SK-N-SH (cell line): Measurements from ENCODE around the gene FAM181A. TPM values are rescaled to one million over a fixed set of nuclear protein-coding genes. Genes with fewer than 3 reads are reported as not detected.

Source experiments
- CTCF ChIA-PET: fragments of 300-600, 350-600 bp; formaldehyde crosslinking; extraction: SDS; loops from one replicate; lab custom pipeline; 2021; lab: Yijun Ruan, JAX
- POLR2A ChIA-PET: fragments of 350-600 bp; sonication (Branson Sonifier 250); formaldehyde crosslinking; extraction: SDS; loops from one replicate; lab custom pipeline; 2020; ENCODE audit warnings: antibody characterized with exemption, inconsistent platforms; lab: Yijun Ruan, JAX
- DNase-seq: peaks from one replicate; pipeline ENCODE4 v3.0.0; 2012
- H2AFZ ChIP-seq: fragments of 200-600 bp; sonication (generic); 2 replicates; pipeline ENCODE4 v1.8.1; 2016; ENCODE audit warnings: antibody characterized with exemption, mild to moderate bottlenecking, low read depth
- H3F3A ChIP-seq: fragments of 200-600 bp; sonication (generic); replicated peaks from 2 replicates; pipeline ENCODE3; 2016; ENCODE audit warnings: antibody characterized with exemption, mild to moderate bottlenecking; ENCODE audit not compliant: insufficient read depth
- H3K27ac ChIP-seq, 2 experiments: fragments of 200-500 bp in 1 of 2; fragments of 200-600 bp in 1 of 2; sonication (Bioruptor generic) in 1 of 2; sonication (generic), shearing (Covaris generic) in 1 of 2; 2 replicates each; pipeline versions ENCODE4 v1.5.1 to v1.6.1; 2014 to 2016; ENCODE audit warnings: low read depth in 2 of 2, inconsistent platforms in 1 of 2, low read length in 1 of 2, mild to moderate bottlenecking in 1 of 2, mixed read lengths in 1 of 2
- H3K27me3 ChIP-seq: fragments of 200-600 bp; sonication (generic), shearing (Covaris generic); 2 replicates; pipeline ENCODE4 v1.6.1; 2016; ENCODE audit warnings: mixed run types; ENCODE audit not compliant: insufficient read depth
- H3K36me3 ChIP-seq, 2 experiments: fragments of 200-500 bp in 1 of 2; fragments of 200-600 bp in 1 of 2; sonication (Bioruptor generic) in 1 of 2; sonication (generic) in 1 of 2; replicated peaks in 1 of 2; 2 replicates each; pipeline versions ENCODE3 to v1.5.1; 2014 to 2016; ENCODE audit warnings: low read length in 1 of 2, mild to moderate bottlenecking in 1 of 2; ENCODE audit not compliant: insufficient read depth in 2 of 2, control insufficient read depth in 1 of 2
- H3K4me1 ChIP-seq, 2 experiments: fragments of 200-500 bp in 1 of 2; fragments of 200-600 bp in 1 of 2; sonication (Bioruptor generic) in 1 of 2; sonication (generic), shearing (Covaris generic) in 1 of 2; 2 replicates each; pipeline versions ENCODE4 v1.5.1 to v1.6.1; 2014 to 2016; ENCODE audit warnings: low read depth in 1 of 2, low read length in 1 of 2, mixed run types in 1 of 2; ENCODE audit not compliant: insufficient read depth in 2 of 2, control insufficient read depth in 1 of 2
- H3K4me2 ChIP-seq: fragments of 200-600 bp; sonication (generic), shearing (Covaris generic); 2 replicates; pipeline ENCODE4 v1.6.1; 2017; ENCODE audit warnings: mixed run types
- H3K4me3 ChIP-seq, 2 experiments: fragments of 200-500 bp in 1 of 2; fragments of 200-600 bp in 1 of 2; sonication (Bioruptor generic) in 1 of 2; sonication (generic), shearing (Covaris generic) in 1 of 2; 2 replicates each; pipeline versions ENCODE4 v1.5.1 to v1.8.1; 2014 to 2016; ENCODE audit warnings: low read depth in 2 of 2, inconsistent platforms in 1 of 2, low read length in 1 of 2, mild to moderate bottlenecking in 1 of 2, mixed read lengths in 1 of 2, moderate library complexity in 1 of 2
- H3K79me2 ChIP-seq: fragments of 200-600 bp; sonication (generic); 2 replicates; pipeline ENCODE4 v1.8.1; 2017; ENCODE audit warnings: mild to moderate bottlenecking; ENCODE audit not compliant: insufficient read depth
- H3K9ac ChIP-seq: fragments of 200-600 bp; sonication (generic); 2 replicates; pipeline ENCODE4 v1.6.1; 2017; ENCODE audit warnings: mixed run types
- H3K9me2 ChIP-seq: fragments of 200-600 bp; sonication (generic); 2 replicates; pipeline ENCODE4 v1.6.1; 2017; ENCODE audit warnings: mixed run types
- H3K9me3 ChIP-seq: fragments of 200-600 bp; sonication (generic); 2 replicates; pipeline ENCODE4 v1.6.1; 2017; ENCODE audit warnings: mixed run types, mild to moderate bottlenecking, moderate library complexity
- H4K20me1 ChIP-seq: fragments of 200-600 bp; sonication (generic); 2 replicates; pipeline ENCODE4 v1.6.1; 2017; ENCODE audit warnings: mild to moderate bottlenecking, mixed run types; ENCODE audit not compliant: insufficient read depth
- CTCF ChIP-seq: fragments of 200-600 bp; sonication (generic); IDR thresholded peaks from 2 replicates; pipeline ENCODE4 v1.6.1; 2017; ENCODE audit warnings: antibody characterized with exemption, mild to moderate bottlenecking, moderate library complexity
- EP300 ChIP-seq, 2 experiments: IDR thresholded peaks; 2 replicates each; pipeline versions ENCODE4 v1.4.0 to v1.6.1; 2012; ENCODE audit warnings: borderline replicate concordance in 1 of 2, low read depth in 1 of 2, low read length in 1 of 2
- FOSL2 ChIP-seq: IDR thresholded peaks from 2 replicates; pipeline ENCODE4 v1.4.0; 2012; ENCODE audit warnings: low read depth, mild to moderate bottlenecking, moderate library complexity, borderline replicate concordance
- FOXJ3 ChIP-seq: sonication (generic); formaldehyde crosslinking; IDR thresholded peaks from 2 replicates; pipeline ENCODE4 v1.5.1; 2020; ENCODE audit warnings: mild to moderate bottlenecking, missing genetic modification reagents
- GATA2 ChIP-seq: sonication (generic); formaldehyde crosslinking; IDR thresholded peaks from 2 replicates; pipeline ENCODE4 v1.5.0; 2020; ENCODE audit warnings: mild to moderate bottlenecking, missing genetic modification reagents
- IRF3 ChIP-seq: fragments of 150-350 bp; IDR thresholded peaks from 2 replicates; pipeline ENCODE4 v1.6.1; 2016; ENCODE audit warnings: mild to moderate bottlenecking, low read depth, low read length
- JUND ChIP-seq: IDR thresholded peaks from 2 replicates; pipeline ENCODE4 v1.4.0; 2012
- MAX ChIP-seq: IDR thresholded peaks from 2 replicates; pipeline ENCODE4 v1.4.0; 2012; ENCODE audit warnings: low read depth
- MXI1 ChIP-seq: IDR thresholded peaks from 2 replicates; pipeline ENCODE4 v1.6.1; 2012; ENCODE audit warnings: mild to moderate bottlenecking, low read depth, low read length, improper control_type of control experiment
- NRF1 ChIP-seq: IDR thresholded peaks from 2 replicates; pipeline ENCODE4 v1.6.1; 2012; ENCODE audit warnings: low read depth, mild to moderate bottlenecking, low read length
- POLR2AphosphoS5 ChIP-seq: IDR thresholded peaks from 2 replicates; pipeline ENCODE4 v1.6.1; 2012; ENCODE audit warnings: low read depth, low read length
- RAD21 ChIP-seq: IDR thresholded peaks from 2 replicates; pipeline ENCODE4 v1.6.1; 2012; ENCODE audit warnings: mild to moderate bottlenecking, low read length
- RCOR1 ChIP-seq: fragments of 150-350 bp; IDR thresholded peaks from 2 replicates; pipeline ENCODE4 v1.6.1; 2017; ENCODE audit warnings: antibody characterized with exemption, low read length
- RFX5 ChIP-seq: IDR thresholded peaks from 2 replicates; pipeline ENCODE4 v1.6.1; 2012; ENCODE audit warnings: mild to moderate bottlenecking, improper control_type of control experiment, low read length
- TAF1 ChIP-seq: IDR thresholded peaks from 2 replicates; pipeline ENCODE4 v1.6.1; 2012; ENCODE audit warnings: low read depth, mild to moderate bottlenecking, low read length, moderate library complexity, borderline replicate concordance
- TCF12 ChIP-seq: IDR thresholded peaks from 2 replicates; pipeline ENCODE4 v1.4.0; 2012
- TEAD4 ChIP-seq: IDR thresholded peaks from 2 replicates; pipeline ENCODE4 v1.4.0; 2012; ENCODE audit warnings: mild to moderate bottlenecking, borderline replicate concordance; ENCODE audit not compliant: insufficient read depth
- YY1 ChIP-seq: IDR thresholded peaks from 2 replicates; pipeline ENCODE4 v1.4.0; 2012; ENCODE audit warnings: low read depth, mild to moderate bottlenecking
- WGBS: methylation state at CpG from one replicate; pipeline ENCODE4 v1.1.6; 2017; ENCODE audit warnings: low lambda C conversion rate; 5-methylcytosine and 5-hydroxymethylcytosine counted together
- polyA plus RNA-seq, 3 experiments: library from polyadenylated mRNA; depleted of rRNA; stranded (reverse); fragments of >200 nt; gene quantifications; 2 replicates each; pipeline ENCODE4 v1.2.3, GENCODE V29; 2012
- TF ChIP-seq, protein P1 (sequence below): fragments of 150-350 bp; IDR thresholded peaks from 2 replicates; pipeline ENCODE4 v1.6.1; 2017; ENCODE audit warnings: antibody characterized with exemption, low read length, low read depth, borderline replicate concordance
- TF ChIP-seq, protein P2 (sequence below): IDR thresholded peaks from 2 replicates; pipeline ENCODE4 v1.4.0; 2012; ENCODE audit warnings: low read depth, borderline replicate concordance

The FAM181A gene
- polyA plus RNA-seq, 1 of the 3 experiments (the other 2 are of a cell fraction): not detected

DNA sequence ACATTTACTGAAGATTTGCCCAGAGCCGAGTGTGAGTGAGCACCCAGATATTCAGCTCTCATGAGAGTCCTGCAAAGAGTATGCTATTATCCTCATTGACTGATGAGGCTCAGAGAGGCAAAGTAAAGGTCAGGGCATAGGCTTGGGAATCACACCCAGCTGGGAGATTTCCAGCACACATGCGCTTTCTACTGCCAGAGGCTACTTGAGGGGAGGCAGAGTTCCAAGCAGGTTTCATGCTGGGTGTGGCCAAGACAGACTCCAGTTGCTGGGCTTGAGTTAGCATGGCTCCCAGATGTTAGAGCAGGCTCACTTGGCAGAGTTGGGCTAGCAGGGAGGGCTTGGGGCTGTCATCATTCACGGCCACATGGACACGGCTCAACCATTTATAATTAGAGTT is 14.4 kb upstream of the FAM181A start:
- Histone ChIP-seq H3K9ac (no peak overlapping the region), H3K9me3 (no peaks in the 10 kb centered on the region), H3K4me1 (no peaks in the 10 kb centered on the region)
- WGBS: 27% methylated on average over 3 of the region's 4 CpGs
- no peak for TF ChIP-seq RCOR1
- TF ChIP-seq TEAD4: no peak
- no peak for TF ChIP-seq YY1
- no peak for TF ChIP-seq TAF1
- TF ChIP-seq GATA2 (CRISPR knock-in tag): no peak
- TF ChIP-seq, all 33 proteins: peak for 0
- CTCF ChIA-PET: interaction anchor here (0.8 to 2.6 kb wide), 6 partner anchors 9 to 258 kb away, joined by 3 to 14 read pairs (median 4); no protein-coding TSS in a partner anchor
- no peaks in the 10 kb centered on the region for H3K9me2 ChIP-seq
- no peak overlapping the region for H3K27ac ChIP-seq
- no peak overlapping the region for H3K4me2 ChIP-seq
- POLR2A ChIA-PET: no interaction called here
- H2AFZ ChIP-seq: no peak overlapping the region
- no peaks in the 10 kb centered on the region for H4K20me1 ChIP-seq
- H3F3A ChIP-seq: no peaks in the 10 kb centered on the region
- no peak overlapping the region for H3K4me3 ChIP-seq
- H3K27me3 ChIP-seq: no peaks in the 10 kb centered on the region
- DNase-seq: no peak
- H3K79me2 ChIP-seq: no peaks in the 10 kb centered on the region
- H3K36me3 ChIP-seq: no peaks in the 10 kb centered on the region

GRCh38 chr14:93914278-93914677 is 12.9 kb upstream of the FAM181A start:
- TF ChIP-seq TEAD4 (no peak), MAX (no peak), RCOR1 (no peak), TAF1 (no peak), GATA2 (CRISPR knock-in tag) (no peak), RFX5 (no peak), FOXJ3 (CRISPR knock-in tag) (no peak), JUND (no peak), EP300 (IDR thresholded peaks at IDR 0.05; ENCODE audit: borderline replicate concordance in 1 of 2, low read depth in 1 of 2, low read length in 1 of 2) (no peak), RAD21 (no peak), IRF3 (no peak), MXI1 (no peak), TCF12 (no peak), FOSL2 (no peak), NRF1 (no peak), CTCF (no peak), POLR2AphosphoS5 (no peak)
- TF ChIP-seq, protein P1, sequence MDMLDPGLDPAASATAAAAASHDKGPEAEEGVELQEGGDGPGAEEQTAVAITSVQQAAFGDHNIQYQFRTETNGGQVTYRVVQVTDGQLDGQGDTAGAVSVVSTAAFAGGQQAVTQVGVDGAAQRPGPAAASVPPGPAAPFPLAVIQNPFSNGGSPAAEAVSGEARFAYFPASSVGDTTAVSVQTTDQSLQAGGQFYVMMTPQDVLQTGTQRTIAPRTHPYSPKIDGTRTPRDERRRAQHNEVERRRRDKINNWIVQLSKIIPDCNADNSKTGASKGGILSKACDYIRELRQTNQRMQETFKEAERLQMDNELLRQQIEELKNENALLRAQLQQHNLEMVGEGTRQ: no peak
- TF ChIP-seq, protein P2, sequence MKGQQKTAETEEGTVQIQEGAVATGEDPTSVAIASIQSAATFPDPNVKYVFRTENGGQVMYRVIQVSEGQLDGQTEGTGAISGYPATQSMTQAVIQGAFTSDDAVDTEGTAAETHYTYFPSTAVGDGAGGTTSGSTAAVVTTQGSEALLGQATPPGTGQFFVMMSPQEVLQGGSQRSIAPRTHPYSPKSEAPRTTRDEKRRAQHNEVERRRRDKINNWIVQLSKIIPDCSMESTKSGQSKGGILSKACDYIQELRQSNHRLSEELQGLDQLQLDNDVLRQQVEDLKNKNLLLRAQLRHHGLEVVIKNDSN: no peak
- H3K27ac ChIP-seq: no peak overlapping the region
- H3K4me1 ChIP-seq: no peaks in the 10 kb centered on the region
- H3K9me3 ChIP-seq: no peaks in the 10 kb centered on the region
- CTCF ChIA-PET: interaction anchor here (0.8 to 1.7 kb wide), 6 partner anchors 10 to 77 kb away, joined by 3 to 8 read pairs (median 4); no protein-coding TSS in a partner anchor
- no peak overlapping the region for H3K4me2 ChIP-seq
- WGBS: 76% methylated on average over 4 of the region's 4 CpGs
- no peak overlapping the region for H3K9ac ChIP-seq
- no peak overlapping the region for H2AFZ ChIP-seq
- POLR2A ChIA-PET: no interaction called here
- H3K79me2 ChIP-seq: no peaks in the 10 kb centered on the region
- no peaks in the 10 kb centered on the region for H3K9me2 ChIP-seq
- H3F3A ChIP-seq: no peaks in the 10 kb centered on the region
- no peak overlapping the region for H3K4me3 ChIP-seq
- no peaks in the 10 kb centered on the region for H3K36me3 ChIP-seq
- H4K20me1 ChIP-seq: no peaks in the 10 kb centered on the region
- DNase-seq: no peak
- no peaks in the 10 kb centered on the region for H3K27me3 ChIP-seq
